Mammary epithelial cell (primary cell): ENCODE results near the gene CDK5R2.
A peak's percentile ranks its signal among the peaks of the same experiment; 100 is the strongest.

Experiments
- CTCF ChIP-seq, 2 donors: IDR thresholded peaks in 1 of 2; conservative IDR thresholded peaks in 1 of 2; 2 replicates each; pipeline ENCODE4 v1.5.1; 2011 to 2012; ENCODE audit warnings: inconsistent platforms in 2 of 2, low read length in 2 of 2, mild to moderate bottlenecking in 2 of 2, control low read depth in 1 of 2, low read depth in 1 of 2; ENCODE audit not compliant: insufficient read depth in 1 of 2; ENCODE audit errors: extremely low read depth in 1 of 2
- EZH2 ChIP-seq: IDR thresholded peaks from 2 replicates; pipeline ENCODE4 v1.6.1; 2012; ENCODE audit warnings: low read length, inconsistent platforms, borderline replicate concordance

GRCh38 chr2:218981881-218982585, 22.6 kb downstream of the CDK5R2 start:
- TF ChIP-seq EZH2 (peak; percentile 72), CTCF (conservative IDR thresholded peaks at IDR 0.05 in 1 of 2, IDR thresholded peaks at IDR 0.05 in 1 of 2; ENCODE audit: extremely low read depth in 1 of 2, insufficient read depth in 1 of 2, low read depth in 1 of 2, low read length in 2 of 2) (no peak)
